ENCODE data around the gene SDHAF1. TPM values are rescaled to one million over a fixed set of nuclear protein-coding genes. Genes with fewer than 3 reads are reported as not detected.

SDHAF1 gene
- total and polyA plus RNA-seq, 2 of the 8 experiments (the other 6 are each of a cell fraction or from before 2014, with no cell fraction given) = 16.0 to 21.3 TPM

GRCh38 chr19:36001605-36002004 lies 6.6 kb downstream of the SDHAF1 start:
- no peak overlapping the region for H4K91ac ChIP-seq (replicated peaks; ENCODE audit: insufficient read length, low read length)
- no peak overlapping the region for H2AFZ ChIP-seq (ENCODE audit: low read length)
- no peak overlapping the region for H3K4me2 ChIP-seq (ENCODE audit: insufficient read depth in 1 of 2, low read depth in 2 of 2, low read length in 2 of 2)
- H3K79me1 ChIP-seq (ENCODE audit: low read depth, low read length) = peaks cover 1% of the 10 kb centered on the region; the same call in 1 of the 2 replicates
- H2BK15ac ChIP-seq (ENCODE audit: low read length) = no peak overlapping the region
- peaks cover 0 to 12% (median 2%) of the 10 kb centered on the region in 4 experiments; a peak in 5 of 8 replicates for H3K36me3 ChIP-seq (ENCODE audit: control insufficient read depth in 2 of 4, insufficient read depth in 4 of 4, low read length in 3 of 4)
- H4K8ac ChIP-seq (ENCODE audit: extremely low read depth, insufficient read depth, low read length) = no peak overlapping the region
- H3K9me3 ChIP-seq (ENCODE audit: insufficient read depth in 2 of 2, low read depth in 1 of 2, low read length in 1 of 2) = no peaks in the 10 kb centered on the region
- WGBS, 2 experiments (ENCODE audit: extremely low coverage in 1 of 2, insufficient coverage in 1 of 2, insufficient read length in 1 of 2, insufficient replicate concordance in 2 of 2, low coverage in 1 of 2, low lambda C conversion rate in 2 of 2, missing lambda C conversion rate in 1 of 2) = 90% methylated on average over 3 of the region's 3 CpGs; no CpG with 5 or more reads in 1 of the 2 experiments
- H3K23me2 ChIP-seq (ENCODE audit: low read depth, low read length) = no peaks in the 10 kb centered on the region
- H2BK120ac ChIP-seq (replicated peaks; ENCODE audit: low read depth, low read length) = no peak overlapping the region
- DNase-seq (ENCODE audit: low read depth in 1 of 2, low spot score in 2 of 2) (no peak), FAIRE-seq (no peak)
- no peak overlapping the region for H3K4me3 ChIP-seq (ENCODE audit: extremely low read depth in 1 of 4, insufficient read depth in 2 of 4, low read depth in 3 of 4, low read length in 4 of 4)
- H2AK5ac ChIP-seq (ENCODE audit: low read depth, low read length) = no peak overlapping the region
- TF ChIP-seq SP1 (IDR thresholded peaks at IDR 0.05; ENCODE audit: low read depth, low read length) (no peak), JUND (IDR thresholded peaks at IDR 0.05; ENCODE audit: low read length) (no peak), SAP30 (IDR thresholded peaks at IDR 0.05; ENCODE audit: insufficient read depth, insufficient replicate concordance, low read length) (no peak), SP2 (IDR thresholded peaks at IDR 0.05; ENCODE audit: low read length) (no peak), JUN (IDR thresholded peaks at IDR 0.05; ENCODE audit: low read depth, low read length) (no peak), POLR2A (IDR thresholded peaks at IDR 0.05; ENCODE audit: control extremely low read depth in 1 of 2, low read depth in 2 of 2, low read length in 2 of 2) (no peak), KDM1A (IDR thresholded peaks at IDR 0.05; ENCODE audit: borderline replicate concordance, low read length) (no peak), CTBP2 (IDR thresholded peaks at IDR 0.05; ENCODE audit: borderline replicate concordance, insufficient read depth, insufficient read length, low read length) (no peak)
- H3K23ac ChIP-seq (ENCODE audit: insufficient read length) = no peak overlapping the region
- H2BK5ac ChIP-seq (ENCODE audit: low read depth, low read length) = no peak overlapping the region
- no peak overlapping the region for H3K14ac ChIP-seq (ENCODE audit: insufficient read length)
- H3K27me3 ChIP-seq (replicated peaks in 1 of 4; ENCODE audit: control insufficient read depth in 3 of 4, extremely low read depth in 1 of 4, insufficient read depth in 3 of 4, low read length in 3 of 4) = no peaks in the 10 kb centered on the region
- H3K9ac ChIP-seq (replicated peaks in 1 of 4; ENCODE audit: extremely low read depth in 1 of 4, low read depth in 3 of 4, low read length in 3 of 4) = no peak overlapping the region; a peak in 2 of 7 replicates
- H3K18ac ChIP-seq (ENCODE audit: extremely low read depth, low read length) = no peak overlapping the region
- no peak overlapping the region for H3K27ac ChIP-seq (ENCODE audit: low read depth, low read length)
- peaks cover 0 to 2% of the 10 kb centered on the region in 2 experiments; a peak in 1 of 4 replicates for H3K79me2 ChIP-seq (ENCODE audit: control insufficient read depth in 1 of 2, insufficient read depth in 2 of 2, low read length in 2 of 2)
- no peak overlapping the region for H3K4ac ChIP-seq (replicated peaks; ENCODE audit: insufficient read length, low read depth, low read length)
- no peak overlapping the region for H4K5ac ChIP-seq (ENCODE audit: insufficient read length, low read depth, low read length)
- H4K20me1 ChIP-seq (replicated peaks in 1 of 2; ENCODE audit: control insufficient read depth in 1 of 2, insufficient read depth in 2 of 2, low read length in 2 of 2) = peaks cover 2 to 10% of the 10 kb centered on the region in 2 experiments
- ChIA-PET CTCF (ENCODE audit: partially characterized antibody) (interaction anchor here (1.3 to 1.5 kb wide), 2 partner anchors 8 to 11 kb away, joined by 3 to 6 read pairs; no protein-coding TSS in a partner anchor), POLR2A (ENCODE audit: partially characterized antibody) (interaction anchor here (1.3 kb wide), 1 partner anchor 11 kb away, joined by 4 read pairs; no protein-coding TSS in a partner anchor)
- no peak overlapping the region for H2BK20ac ChIP-seq (ENCODE audit: low read length)
- no peak overlapping the region for H3K56ac ChIP-seq (replicated peaks; ENCODE audit: insufficient read length, low read depth, low read length)
- H3K4me1 ChIP-seq (replicated peaks in 1 of 4; ENCODE audit: control insufficient read depth in 3 of 4, insufficient read depth in 4 of 4, low read length in 3 of 4) = no peaks in the 10 kb centered on the region
- no peak overlapping the region for H2BK12ac ChIP-seq (ENCODE audit: low read depth, low read length)

Data from H1 (cell line).